Smooth muscle cell (in vitro differentiated cells): ENCODE results near the gene PIGQ. TPM values are rescaled to one million over a fixed set of nuclear protein-coding genes. Genes with fewer than 3 reads are reported as not detected.
A peak's percentile ranks its signal among the peaks of the same experiment; 100 is the strongest.

Source experiments
- DNase-seq: peaks from one replicate; lab custom pipeline; 2025; ENCODE audit not compliant: unreplicated experiment; lab: John Stamatoyannopoulos, UW
- H2AFZ ChIP-seq: fragments of 200-600 bp; sonication (generic); 2 replicates; pipeline ENCODE4 v1.6.0; 2016; ENCODE audit warnings: antibody characterized with exemption, low read depth, mild to moderate bottlenecking
- H3F3A ChIP-seq: fragments of 200-600 bp; sonication (generic); 2 replicates; pipeline ENCODE4 v1.6.0; 2017; ENCODE audit warnings: antibody characterized with exemption, low read depth
- H3K27ac ChIP-seq: fragments of 200-600 bp; sonication (generic); 2 replicates; pipeline ENCODE4 v1.5.1; 2016; ENCODE audit warnings: low read depth, mild to moderate bottlenecking
- H3K27me3 ChIP-seq: fragments of 200-600 bp; sonication (generic); 2 replicates; pipeline ENCODE4 v1.6.1; 2016; ENCODE audit warnings: low read depth, mild to moderate bottlenecking
- H3K36me3 ChIP-seq: fragments of 200-600 bp; sonication (generic); 2 replicates; pipeline ENCODE4 v1.5.1; 2016; ENCODE audit warnings: low read depth
- H3K4me1 ChIP-seq: fragments of 200-600 bp; sonication (generic); 2 replicates; pipeline ENCODE4 v1.5.1; 2016; ENCODE audit warnings: low read depth
- H3K4me2 ChIP-seq: fragments of 200-600 bp; sonication (generic); 2 replicates; pipeline ENCODE4 v1.6.0; 2016; ENCODE audit warnings: mild to moderate bottlenecking
- H3K4me3 ChIP-seq: fragments of 200-600 bp; sonication (generic); 2 replicates; pipeline ENCODE4 v1.5.1; 2016; ENCODE audit warnings: mild to moderate bottlenecking
- H3K79me2 ChIP-seq: fragments of 200-600 bp; sonication (generic); 2 replicates; pipeline ENCODE4 v1.6.0; 2016; ENCODE audit warnings: low read depth, mild to moderate bottlenecking
- H3K9ac ChIP-seq: fragments of 200-600 bp; sonication (generic); 2 replicates; pipeline ENCODE4 v1.6.0; 2016; ENCODE audit warnings: low read depth
- H3K9me3 ChIP-seq: fragments of 200-600 bp; sonication (generic); replicated peaks from 2 replicates; pipeline ENCODE4 v1.5.1; 2016; ENCODE audit warnings: low read depth
- H4K20me1 ChIP-seq: fragments of 200-600 bp; sonication (generic); 2 replicates; pipeline ENCODE4 v1.6.0; 2016; ENCODE audit warnings: low read depth
- CTCF ChIP-seq: fragments of 200-600 bp; sonication (generic); IDR thresholded peaks from 2 replicates; pipeline ENCODE4 v1.5.1; 2017; ENCODE audit warnings: borderline replicate concordance, mild to moderate bottlenecking, antibody characterized with exemption; ENCODE audit not compliant: insufficient read depth, poor library complexity, severe bottlenecking
- WGBS: methylation state at CpG from one replicate; pipeline ENCODE4 v1.1.7; 2016; ENCODE audit warnings: low lambda C conversion rate; 5-methylcytosine and 5-hydroxymethylcytosine counted together
- polyA plus RNA-seq: library from polyadenylated mRNA; unstranded; fragments of >200 nt; fragmentation: Nextera tagmentation; extraction: Ambion mirVana; gene quantifications from 2 replicates; pipeline ENCODE4 v1.2.1, GENCODE V29; 2016
- total RNA-seq: library from RNA; depleted of rRNA; stranded (reverse); fragments of >200 nt; gene quantifications from 2 replicates; pipeline ENCODE4 v1.2.3, GENCODE V29; 2014

The PIGQ gene
- total and polyA plus RNA-seq, 2 experiments from 2014 or later = 21.0 to 45.7 TPM

GRCh38 chr16:564690-565418, 4.9 kb upstream of the PIGQ start:
- no peaks in the 10 kb centered on the region for H3F3A ChIP-seq
- H3K27me3 ChIP-seq = peaks cover 19% of the 10 kb centered on the region
- H3K4me3 ChIP-seq = no peak overlapping the region
- H3K9ac ChIP-seq = no peak overlapping the region
- H2AFZ ChIP-seq = no peak overlapping the region
- WGBS = 95% methylated on average over 37 of the region's 42 CpGs
- H3K9me3 ChIP-seq = no peaks in the 10 kb centered on the region
- no peaks in the 10 kb centered on the region for H3K36me3 ChIP-seq
- no peak for DNase-seq
- H4K20me1 ChIP-seq = no peaks in the 10 kb centered on the region
- peak overlapping the region; percentile 62 for H3K4me2 ChIP-seq
- no peaks in the 10 kb centered on the region for H3K79me2 ChIP-seq
- peaks cover 19% of the 10 kb centered on the region for H3K4me1 ChIP-seq
- no peak overlapping the region for H3K27ac ChIP-seq
- no peak for TF ChIP-seq CTCF

DNA sequence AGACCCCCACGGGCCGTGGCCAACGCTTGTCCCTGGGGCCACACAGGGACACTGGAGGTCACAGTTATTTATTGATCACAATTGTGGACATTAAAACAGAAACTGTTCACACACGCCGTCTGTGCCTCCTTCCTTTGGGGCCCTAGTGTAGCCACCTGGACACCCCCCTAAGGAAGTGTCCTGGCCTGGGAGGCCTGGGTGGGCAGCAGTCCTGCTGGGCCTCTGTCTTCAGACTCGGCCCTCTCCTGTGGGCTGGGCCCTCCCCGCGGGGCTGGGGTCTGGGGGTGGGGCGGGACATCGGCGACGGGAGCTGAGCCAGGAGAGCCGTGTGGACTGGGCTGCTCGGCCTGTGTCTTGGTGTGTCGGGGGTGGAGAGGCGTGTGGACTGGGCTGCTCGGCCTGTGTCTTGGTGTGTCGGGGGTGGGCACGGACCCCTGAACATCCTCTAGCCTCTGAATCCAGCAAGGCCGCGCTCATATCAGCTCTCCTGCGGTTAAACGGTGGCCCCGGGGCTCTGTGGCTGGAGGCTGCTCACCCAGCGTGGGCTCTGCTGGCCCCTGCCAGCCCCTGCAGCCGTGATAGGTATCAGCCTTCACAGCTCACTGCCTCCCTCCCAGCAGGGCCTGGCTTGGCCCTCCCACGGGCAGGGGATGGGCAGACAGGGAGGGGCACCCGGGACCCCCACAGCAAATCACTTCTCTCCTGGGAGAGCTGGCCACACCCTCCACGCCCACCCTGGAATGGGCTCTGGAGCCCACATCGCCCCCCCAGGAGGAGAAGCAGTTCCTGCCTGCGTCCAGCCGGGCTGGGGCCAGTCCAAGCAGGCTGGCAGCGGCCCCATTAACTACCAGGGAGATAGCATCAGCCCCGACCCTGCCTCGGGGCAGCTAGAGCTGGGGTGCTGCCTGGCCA, 4.1 kb upstream of the PIGQ start:
- H3K9ac ChIP-seq = no peak overlapping the region
- TF ChIP-seq CTCF = no peak
- no peak overlapping the region for H2AFZ ChIP-seq
- peak; percentile 28 for DNase-seq
- peaks cover 19% of the 10 kb centered on the region for H3K4me1 ChIP-seq
- H3F3A ChIP-seq = no peaks in the 10 kb centered on the region
- no peak overlapping the region for H3K4me3 ChIP-seq
- WGBS = 38% methylated on average over 33 of the region's 35 CpGs
- H4K20me1 ChIP-seq = peaks cover 2% of the 10 kb centered on the region
- H3K4me2 ChIP-seq = peak overlapping the region; percentile 62
- peak overlapping the region; percentile 5 for H3K27ac ChIP-seq
- H3K79me2 ChIP-seq = peaks cover 8% of the 10 kb centered on the region
- H3K27me3 ChIP-seq = peaks cover 13% of the 10 kb centered on the region
- H3K36me3 ChIP-seq = no peaks in the 10 kb centered on the region
- no peaks in the 10 kb centered on the region for H3K9me3 ChIP-seq

- H3F3A ChIP-seq = no peaks in the 10 kb centered on the region
- H2AFZ ChIP-seq = no peak within 1 kb of the TSS
- H3K36me3 ChIP-seq = no peaks in the 10 kb centered on the region
- no peak within 1 kb of the TSS for H3K4me3 ChIP-seq
- peaks cover 19% of the 10 kb centered on the region for H3K4me1 ChIP-seq
- no peak for TF ChIP-seq CTCF
- H3K27me3 ChIP-seq = peaks cover 3% of the 10 kb centered on the region
- H3K27ac ChIP-seq = peak within 1 kb of the TSS; percentile 5
- no peaks in the 10 kb centered on the region for H3K9me3 ChIP-seq
- H3K9ac ChIP-seq = no peak within 1 kb of the TSS
- peaks cover 4% of the 10 kb centered on the region for H4K20me1 ChIP-seq
- DNase-seq = peak; percentile 38
- 47% methylated on average over 19 of the region's 26 CpGs for WGBS
- peak within 1 kb of the TSS; percentile 62 for H3K4me2 ChIP-seq
- H3K79me2 ChIP-seq = peaks cover 12% of the 10 kb centered on the region
These were observed 3.0 kb upstream of the PIGQ start, which contains the start of gene NHLRC4 for GRCh38 chr16:566475-567372. TSS of gene NHLRC4 (plus strand) at chr16:567005. CDS start at chr16:568048, 1,043 bp downstream.
